ENCODE measurements around the gene ABCA4. TPM values are rescaled to one million over a fixed set of nuclear protein-coding genes. Genes with fewer than 3 reads are reported as not detected.

Gene ABCA4
- total RNA-seq, 1 donor from 2014 or later: 6.0 TPM

GRCh38 chr1:93988634-93989350, 132.2 kb downstream of the ABCA4 start:
- Mint-ChIP-seq H3K4me3 (ENCODE audit: unreplicated experiment) (no peak overlapping the region), H3K27ac (ENCODE audit: unreplicated experiment) (peak overlapping the region; percentile 16)
- DNase-seq (ENCODE audit: extremely low spot score, unreplicated experiment): no peak

GRCh38 chr1:93981274-93981667, 139.7 kb downstream of the ABCA4 start:
- peaks cover 38% of the 10 kb centered on the region for H3K4me1 Mint-ChIP-seq (ENCODE audit: unreplicated experiment)
- H3K4me3 Mint-ChIP-seq (ENCODE audit: unreplicated experiment): no peak overlapping the region
- no peaks in the 10 kb centered on the region for H3K36me3 Mint-ChIP-seq (ENCODE audit: unreplicated experiment)
- H3K27me3 Mint-ChIP-seq (ENCODE audit: unreplicated experiment): no peaks in the 10 kb centered on the region
- H3K9me3 Mint-ChIP-seq (ENCODE audit: unreplicated experiment): no peaks in the 10 kb centered on the region
- DNase-seq (ENCODE audit: extremely low spot score, unreplicated experiment): no peak
- H3K27ac Mint-ChIP-seq (ENCODE audit: unreplicated experiment): peak overlapping the region; percentile 5
- no peak for TF ChIP-seq CTCF (IDR thresholded peaks at IDR 0.05)

More at GRCh38 chr1:93988634-93989350, 132.2 kb downstream of the ABCA4 start:
- no peak for TF ChIP-seq CTCF (IDR thresholded peaks at IDR 0.05)
- peaks cover 33% of the 10 kb centered on the region for H3K4me1 Mint-ChIP-seq (ENCODE audit: unreplicated experiment)
- H3K36me3 Mint-ChIP-seq (ENCODE audit: unreplicated experiment): peaks cover 2% of the 10 kb centered on the region
- no peaks in the 10 kb centered on the region for H3K9me3 Mint-ChIP-seq (ENCODE audit: unreplicated experiment)
- no peaks in the 10 kb centered on the region for H3K27me3 Mint-ChIP-seq (ENCODE audit: unreplicated experiment)

- Mint-ChIP-seq H3K4me1 (ENCODE audit: unreplicated experiment) (peaks cover 38% of the 10 kb centered on the region), H3K36me3 (ENCODE audit: unreplicated experiment) (no peaks in the 10 kb centered on the region), H3K4me3 (ENCODE audit: unreplicated experiment) (no peak overlapping the region), H3K27me3 (ENCODE audit: unreplicated experiment) (no peaks in the 10 kb centered on the region), H3K9me3 (ENCODE audit: unreplicated experiment) (no peaks in the 10 kb centered on the region), H3K27ac (ENCODE audit: unreplicated experiment) (peak overlapping the region; percentile 81)
- peak; percentile 42 for TF ChIP-seq CTCF (IDR thresholded peaks at IDR 0.05)
- no peak for DNase-seq (ENCODE audit: extremely low spot score, unreplicated experiment)
These were observed 140.4 kb downstream of the ABCA4 start for GRCh38 chr1:93980320-93981273.

- Mint-ChIP-seq H3K27me3 (ENCODE audit: unreplicated experiment) (no peaks in the 10 kb centered on the region), H3K4me3 (ENCODE audit: unreplicated experiment) (no peak overlapping the region), H3K9me3 (ENCODE audit: unreplicated experiment) (no peaks in the 10 kb centered on the region), H3K36me3 (ENCODE audit: unreplicated experiment) (no peaks in the 10 kb centered on the region), H3K27ac (ENCODE audit: unreplicated experiment) (peak overlapping the region; percentile 81), H3K4me1 (ENCODE audit: unreplicated experiment) (peaks cover 38% of the 10 kb centered on the region)
- no peak for DNase-seq (ENCODE audit: extremely low spot score, unreplicated experiment)
- TF ChIP-seq CTCF (IDR thresholded peaks at IDR 0.05): no peak
These were observed 141.1 kb downstream of the ABCA4 start for GRCh38 chr1:93979718-93980319.

Data from osteocyte (in vitro differentiated cells).